ENCODE measurements around the gene KRTAP4-12.
"Not testable (repeated sequence)": the region's sequence is repeated elsewhere in the genome, so short reads cannot be mapped to it uniquely, and the experiment has no call there.

The KRTAP4-12 gene

DNA sequence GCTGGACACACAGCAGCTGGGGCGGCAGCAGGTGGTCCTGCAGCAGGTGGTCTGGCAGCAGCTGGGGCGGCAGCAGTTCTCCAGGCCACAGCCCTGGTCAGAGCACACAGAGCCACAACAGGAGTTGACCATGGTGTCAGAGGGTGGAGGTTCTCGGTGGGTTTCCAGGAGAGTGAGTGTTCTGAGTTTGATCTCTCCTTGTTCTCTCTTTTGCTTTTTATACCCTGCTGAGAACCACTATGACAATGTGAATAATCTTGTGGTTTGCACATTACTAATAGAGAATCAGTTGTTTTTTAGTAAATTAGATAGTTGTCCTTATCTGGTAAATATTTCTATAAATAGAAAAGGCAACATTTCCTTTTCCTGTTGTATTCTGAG is at the start of gene KRTAP4-12:
Gene KRTAP4-12 (minus strand): TSS at position 192 of the 381 bp plus-strand sequence. CDS start 60 bp downstream, at position 132.
- H3K4me3 ChIP-seq (replicated peaks; ENCODE audit: low read depth, low read length); H3K27me3 ChIP-seq (replicated peaks; ENCODE audit: control insufficient read depth, insufficient read depth, low read length): not testable (repeated sequence)

DNA sequence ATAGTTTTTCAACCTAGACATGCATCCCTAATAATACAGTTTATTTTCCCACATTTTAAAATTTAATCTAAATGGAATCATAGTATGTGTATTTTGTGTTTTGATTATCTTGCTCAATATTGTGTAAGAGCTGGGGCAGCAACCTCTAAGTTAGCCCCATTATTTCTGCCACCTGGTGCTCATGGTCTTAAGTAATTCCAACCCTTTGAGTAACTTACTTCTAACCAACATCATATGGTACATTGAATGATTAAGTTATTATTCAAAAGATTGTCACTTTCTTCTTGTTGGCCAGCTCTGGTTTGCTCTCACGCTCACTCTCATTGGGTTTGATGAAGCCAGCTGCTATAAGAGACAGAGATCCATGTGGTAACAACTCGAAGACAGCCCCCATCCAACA is 47.9 kb upstream of the KRTAP4-12 start:
- Histone ChIP-seq H3K4me3 (replicated peaks; ENCODE audit: low read depth, low read length) (no peak overlapping the region), H3K27me3 (replicated peaks; ENCODE audit: control insufficient read depth, insufficient read depth, low read length) (no peaks in the 10 kb centered on the region; the same call in 1 of the 2 replicates), H3K36me3 (ENCODE audit: control insufficient read depth, insufficient read depth, low read length) (no peaks in the 10 kb centered on the region)
- DNase-seq (ENCODE audit: extremely low read depth, insufficient read length): no peak
- TF ChIP-seq, protein P1, sequence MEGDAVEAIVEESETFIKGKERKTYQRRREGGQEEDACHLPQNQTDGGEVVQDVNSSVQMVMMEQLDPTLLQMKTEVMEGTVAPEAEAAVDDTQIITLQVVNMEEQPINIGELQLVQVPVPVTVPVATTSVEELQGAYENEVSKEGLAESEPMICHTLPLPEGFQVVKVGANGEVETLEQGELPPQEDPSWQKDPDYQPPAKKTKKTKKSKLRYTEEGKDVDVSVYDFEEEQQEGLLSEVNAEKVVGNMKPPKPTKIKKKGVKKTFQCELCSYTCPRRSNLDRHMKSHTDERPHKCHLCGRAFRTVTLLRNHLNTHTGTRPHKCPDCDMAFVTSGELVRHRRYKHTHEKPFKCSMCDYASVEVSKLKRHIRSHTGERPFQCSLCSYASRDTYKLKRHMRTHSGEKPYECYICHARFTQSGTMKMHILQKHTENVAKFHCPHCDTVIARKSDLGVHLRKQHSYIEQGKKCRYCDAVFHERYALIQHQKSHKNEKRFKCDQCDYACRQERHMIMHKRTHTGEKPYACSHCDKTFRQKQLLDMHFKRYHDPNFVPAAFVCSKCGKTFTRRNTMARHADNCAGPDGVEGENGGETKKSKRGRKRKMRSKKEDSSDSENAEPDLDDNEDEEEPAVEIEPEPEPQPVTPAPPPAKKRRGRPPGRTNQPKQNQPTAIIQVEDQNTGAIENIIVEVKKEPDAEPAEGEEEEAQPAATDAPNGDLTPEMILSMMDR (IDR thresholded peaks at IDR 0.05; ENCODE audit: insufficient read depth, low read length, poor library complexity, severe bottlenecking): no peak

More for the DNA sequence above, at the start of gene KRTAP4-12:
- DNase-seq (ENCODE audit: extremely low read depth, insufficient read length); H3K36me3 ChIP-seq (ENCODE audit: control insufficient read depth, insufficient read depth, low read length): not testable (repeated sequence)

DNA sequence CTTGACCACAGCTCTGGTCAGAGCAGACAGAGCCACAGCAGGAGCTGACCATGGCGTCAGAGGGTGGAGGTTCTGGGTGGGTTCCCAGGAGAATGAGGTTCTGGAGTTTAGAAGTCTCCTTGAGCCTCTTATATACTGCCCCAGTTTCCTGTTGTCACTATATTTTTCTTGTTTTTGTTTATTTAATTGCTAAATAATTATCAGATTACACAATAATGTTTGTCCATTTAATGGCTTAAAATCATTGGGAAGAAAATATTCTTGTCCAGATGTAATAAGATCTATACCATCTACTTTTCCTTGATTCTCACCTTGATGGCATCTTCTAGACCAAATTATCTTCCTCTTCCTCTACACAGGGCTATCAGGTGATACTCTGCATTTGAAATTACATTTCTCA is 44.1 kb upstream of the KRTAP4-12 start, which contains the start of gene KRTAP4-3:
Gene KRTAP4-3 (minus strand): TSS at position 101 of the 400 bp plus-strand sequence. CDS start 49 bp downstream, at position 52.
- Histone ChIP-seq H3K36me3 (ENCODE audit: control insufficient read depth, insufficient read depth, low read length) (no peaks in the 10 kb centered on the region), H3K4me3 (replicated peaks; ENCODE audit: low read depth, low read length) (no peak within 1 kb of the TSS), H3K27me3 (replicated peaks; ENCODE audit: control insufficient read depth, insufficient read depth, low read length) (no peaks in the 10 kb centered on the region; the same call in 1 of the 2 replicates)
- TF ChIP-seq, protein P1 (IDR thresholded peaks at IDR 0.05; ENCODE audit: insufficient read depth, low read length, poor library complexity, severe bottlenecking): no peak
- no peak for DNase-seq (ENCODE audit: extremely low read depth, insufficient read length)

DNA sequence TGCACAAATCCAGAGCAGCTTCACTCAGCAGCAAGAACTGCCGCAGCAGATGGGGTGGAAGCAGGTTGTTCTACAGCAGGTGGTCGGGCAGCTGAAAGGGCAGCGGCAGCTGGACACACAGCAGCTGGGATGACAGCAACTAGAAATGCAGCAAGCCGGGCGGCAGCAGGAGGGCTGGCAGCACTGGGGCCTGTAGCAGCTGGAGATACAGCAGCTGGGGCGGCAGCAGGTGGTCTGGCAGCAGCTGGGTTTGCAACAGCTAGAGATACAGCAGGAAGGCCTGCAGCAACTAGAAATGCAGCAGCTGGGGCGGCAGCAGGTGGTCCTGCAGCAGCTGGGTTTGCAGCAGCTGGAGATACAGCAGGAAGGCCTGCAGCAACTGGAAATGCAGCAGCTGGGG is 43.6 kb upstream of the KRTAP4-12 start:
- DNase-seq (ENCODE audit: extremely low read depth, insufficient read length): no peak
- Histone ChIP-seq H3K4me3 (replicated peaks; ENCODE audit: low read depth, low read length) (no peak overlapping the region), H3K27me3 (replicated peaks; ENCODE audit: control insufficient read depth, insufficient read depth, low read length) (no peaks in the 10 kb centered on the region; the same call in 1 of the 2 replicates), H3K36me3 (ENCODE audit: control insufficient read depth, insufficient read depth, low read length) (no peaks in the 10 kb centered on the region)
- TF ChIP-seq, protein P1 (IDR thresholded peaks at IDR 0.05; ENCODE audit: insufficient read depth, low read length, poor library complexity, severe bottlenecking): no peak

DNA sequence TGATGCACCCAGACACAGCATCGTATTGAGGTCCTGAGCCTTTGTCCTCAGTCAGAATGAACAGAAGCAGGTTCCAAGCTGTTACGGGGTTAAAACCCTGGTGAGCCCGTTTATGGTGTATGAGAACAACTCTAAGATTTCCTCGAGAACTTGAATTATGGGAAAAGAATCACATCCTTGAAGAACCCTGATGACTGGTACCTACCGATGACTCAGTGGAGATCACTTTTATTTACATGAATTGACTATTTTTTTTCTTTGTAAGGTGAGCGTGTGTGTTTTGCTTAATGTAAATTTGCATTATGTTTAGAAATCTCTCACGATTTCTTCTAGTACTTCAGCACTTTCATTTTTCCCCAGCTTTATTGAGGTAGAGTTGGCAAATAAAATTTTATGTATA is 39.8 kb upstream of the KRTAP4-12 start:
- no peak for DNase-seq (ENCODE audit: extremely low read depth, insufficient read length)
- Histone ChIP-seq H3K27me3 (replicated peaks; ENCODE audit: control insufficient read depth, insufficient read depth, low read length) (no peaks in the 10 kb centered on the region), H3K4me3 (replicated peaks; ENCODE audit: low read depth, low read length) (no peak overlapping the region), H3K36me3 (ENCODE audit: control insufficient read depth, insufficient read depth, low read length) (no peaks in the 10 kb centered on the region)
- TF ChIP-seq, protein P1 (IDR thresholded peaks at IDR 0.05; ENCODE audit: insufficient read depth, low read length, poor library complexity, severe bottlenecking): no peak

DNA sequence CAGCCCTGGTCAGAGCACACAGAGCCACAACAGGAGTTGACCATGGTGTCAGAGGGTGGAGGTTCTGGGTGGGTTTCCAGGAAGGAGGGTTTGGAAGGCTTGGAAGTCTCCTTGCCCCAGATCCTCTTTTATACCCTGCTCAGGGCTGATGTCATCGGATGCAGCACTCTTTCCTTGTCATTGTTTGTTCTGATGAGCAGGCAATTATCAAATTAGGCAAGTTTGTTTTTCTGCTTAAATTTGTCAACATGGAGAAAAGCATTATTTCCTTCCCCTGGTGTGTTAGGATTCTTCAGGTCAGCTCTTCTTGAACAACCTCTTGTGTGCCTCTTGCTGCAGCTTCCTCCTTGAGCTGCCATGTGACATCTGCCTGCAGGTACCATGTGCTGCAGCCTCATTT is 36.7 kb upstream of the KRTAP4-12 start, which contains the start of gene KRTAP4-4:
Gene KRTAP4-4 (minus strand): TSS at position 101 of the 400 bp plus-strand sequence. CDS start 57 bp downstream, at position 44.
- no peaks in the 10 kb centered on the region for H3K27me3 ChIP-seq (replicated peaks; ENCODE audit: control insufficient read depth, insufficient read depth, low read length)
- no peaks in the 10 kb centered on the region for H3K36me3 ChIP-seq (ENCODE audit: control insufficient read depth, insufficient read depth, low read length)
- no peak within 1 kb of the TSS for H3K4me3 ChIP-seq (replicated peaks; ENCODE audit: low read depth, low read length)
- TF ChIP-seq, protein P1 (IDR thresholded peaks at IDR 0.05; ENCODE audit: insufficient read depth, low read length, poor library complexity, severe bottlenecking): no peak
- DNase-seq (ENCODE audit: extremely low read depth, insufficient read length): no peak

DNA sequence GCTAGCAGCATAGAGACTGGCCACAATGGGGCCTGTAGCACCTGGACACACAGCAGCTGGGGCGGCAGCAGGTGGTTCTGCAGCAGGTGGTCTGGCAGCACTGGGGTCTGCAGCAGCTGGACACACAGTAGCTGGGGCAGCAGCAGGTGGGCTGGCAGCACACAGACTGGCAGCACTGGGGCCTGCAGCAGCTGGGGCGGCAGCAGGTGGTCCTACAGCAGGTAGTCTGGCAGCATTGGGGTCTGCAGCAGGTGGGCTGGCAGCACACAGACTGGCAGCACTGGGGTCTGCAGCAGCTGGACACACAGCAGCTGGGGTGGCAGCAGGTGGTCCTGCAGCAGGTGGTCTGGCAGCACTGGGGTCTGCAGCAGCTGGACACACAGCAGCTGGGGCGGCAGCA is 36.2 kb upstream of the KRTAP4-12 start:
- not testable (repeated sequence) for H3K4me3 ChIP-seq (replicated peaks; ENCODE audit: low read depth, low read length); H3K36me3 ChIP-seq (ENCODE audit: control insufficient read depth, insufficient read depth, low read length); H3K27me3 ChIP-seq (replicated peaks; ENCODE audit: control insufficient read depth, insufficient read depth, low read length); DNase-seq (ENCODE audit: extremely low read depth, insufficient read length)
